Neural crest cell (in vitro differentiated cells): Measurements from ENCODE around the gene ZBTB20. TPM values are rescaled to one million over a fixed set of nuclear protein-coding genes. Genes with fewer than 3 reads are reported as not detected.

ENCODE experiments used
- DNase-seq: peaks from one replicate; pipeline ENCODE4 v3.0.0; 2021; ENCODE audit warnings: low read depth, mixed read lengths, low spot score
- H3K27ac Mint-ChIP-seq: one replicate; pipeline ENCODE4 v1.8.0; 2021; ENCODE audit warnings: mild to moderate bottlenecking, mixed read lengths; ENCODE audit not compliant: unreplicated experiment
- H3K27me3 Mint-ChIP-seq: 2 replicates; pipeline ENCODE4 v1.8.0; 2021; ENCODE audit warnings: low read depth, mild to moderate bottlenecking, mixed read lengths
- H3K36me3 Mint-ChIP-seq: 2 replicates; pipeline ENCODE4 v1.8.0; 2021; ENCODE audit warnings: low read depth, mild to moderate bottlenecking, mixed read lengths
- H3K4me1 Mint-ChIP-seq: 2 replicates; pipeline ENCODE4 v1.8.0; 2021; ENCODE audit warnings: mixed read lengths
- H3K4me3 Mint-ChIP-seq: one replicate; pipeline ENCODE4 v1.8.0; 2021; ENCODE audit warnings: mild to moderate bottlenecking, mixed read lengths
- H3K9me3 Mint-ChIP-seq: 2 replicates; pipeline ENCODE4 v1.8.0; 2021; ENCODE audit warnings: mixed read lengths
- CTCF ChIP-seq: fragments of 200-600 bp; sonication (generic); conservative IDR thresholded peaks from 2 replicates; pipeline ENCODE4 v1.5.0; 2021; ENCODE audit warnings: antibody characterized with exemption, mild to moderate bottlenecking
- total RNA-seq: library from RNA; stranded (reverse); gene quantifications from 2 replicates; pipeline ENCODE4 v1.2.1, GENCODE V29; 2021

ZBTB20 gene
- total RNA-seq, 1 donor from 2014 or later = 12.4 TPM

- Mint-ChIP-seq H3K27ac (no peak overlapping the region), H3K36me3 (no peaks in the 10 kb centered on the region), H3K9me3 (no peaks in the 10 kb centered on the region), H3K27me3 (no peaks in the 10 kb centered on the region), H3K4me1 (peaks cover 47% of the 10 kb centered on the region), H3K4me3 (no peak overlapping the region)
- DNase-seq = no peak
- no peak for TF ChIP-seq CTCF
Observed at GRCh38 chr3:114803042-114803695, 343.9 kb downstream of the ZBTB20 start.

GRCh38 chr3:114800272-114801031 lies 346.6 kb downstream of the ZBTB20 start:
- Mint-ChIP-seq H3K4me3 (no peak overlapping the region), H3K36me3 (no peaks in the 10 kb centered on the region), H3K4me1 (peaks cover 42% of the 10 kb centered on the region), H3K27me3 (no peaks in the 10 kb centered on the region), H3K9me3 (no peaks in the 10 kb centered on the region), H3K27ac (no peak overlapping the region)
- DNase-seq = no peak
- TF ChIP-seq CTCF = no peak

- H3K9me3 Mint-ChIP-seq = no peaks in the 10 kb centered on the region
- no peaks in the 10 kb centered on the region for H3K36me3 Mint-ChIP-seq
- TF ChIP-seq CTCF = no peak
- DNase-seq = no peak
- H3K4me1 Mint-ChIP-seq = peaks cover 44% of the 10 kb centered on the region
- no peak overlapping the region for H3K27ac Mint-ChIP-seq
- H3K4me3 Mint-ChIP-seq = no peak overlapping the region
- no peaks in the 10 kb centered on the region for H3K27me3 Mint-ChIP-seq
Observed at GRCh38 chr3:114799816-114800215, 347.3 kb downstream of the ZBTB20 start.

- no peaks in the 10 kb centered on the region for H3K27me3 Mint-ChIP-seq
- H3K4me3 Mint-ChIP-seq = no peak overlapping the region
- TF ChIP-seq CTCF = no peak
- no peaks in the 10 kb centered on the region for H3K36me3 Mint-ChIP-seq
- H3K9me3 Mint-ChIP-seq = no peaks in the 10 kb centered on the region
- no peak overlapping the region for H3K27ac Mint-ChIP-seq
- no peak for DNase-seq
- H3K4me1 Mint-ChIP-seq = peaks cover 22% of the 10 kb centered on the region
Observed at GRCh38 chr3:114796796-114797195, 350.3 kb downstream of the ZBTB20 start.

- Mint-ChIP-seq H3K27ac (no peak overlapping the region), H3K4me3 (no peak overlapping the region), H3K36me3 (no peaks in the 10 kb centered on the region), H3K9me3 (no peaks in the 10 kb centered on the region), H3K4me1 (peaks cover 12% of the 10 kb centered on the region), H3K27me3 (no peaks in the 10 kb centered on the region)
- DNase-seq = no peak
- no peak for TF ChIP-seq CTCF
Observed at GRCh38 chr3:114794894-114795630, 352.0 kb downstream of the ZBTB20 start.
